GM12878 (cell line): ENCODE results near the gene ARHGAP30. TPM values are rescaled to one million over a fixed set of nuclear protein-coding genes. Genes with fewer than 3 reads are reported as not detected.
A peak's percentile ranks its signal among the peaks of the same experiment; 100 is the strongest.
"Not testable (repeated sequence)": the region's sequence is repeated elsewhere in the genome, so short reads cannot be mapped to it uniquely, and the experiment has no call there.

Experiments used
- ATAC-seq: fragments of 200-7000 bp; cut with Tn5 transposase; 3 replicates; pipeline ENCODE4 v1.9.1; 2020; ENCODE audit warnings: mild to moderate bottlenecking, moderate library complexity
- BruUV-seq: library from RNA; stranded (reverse); fragments of 400-500 nt; replicated peaks from 2 replicates; lab custom pipeline; 2021; lab: Mats Ljungman, UMichigan
- CTCF ChIA-PET: fragments of 300-600 bp; sonication (Branson Sonifier 250); formaldehyde crosslinking; extraction: SDS; loops from one replicate; lab custom pipeline; 2021; ENCODE audit warnings: inconsistent platforms; lab: Yijun Ruan, JAX
- POLR2A ChIA-PET: fragments of 350-600 bp; formaldehyde crosslinking; extraction: SDS; loops from one replicate; lab custom pipeline; 2021; ENCODE audit warnings: inconsistent platforms; lab: Charles Lee
- RAD21 ChIA-PET: fragments of 300-600 bp; sonication (Branson Sonifier 250); formaldehyde crosslinking; loops from one replicate; lab custom pipeline; 2023; ENCODE audit warnings: antibody characterized with exemption; ENCODE audit not compliant: unreplicated experiment; lab: Charles Lee
- SMC1A ChIA-PET: fragments of 300-600 bp; sonication (Branson Sonifier 250); formaldehyde crosslinking; loops from one replicate; lab custom pipeline; 2023; ENCODE audit not compliant: unreplicated experiment, uncharacterized antibody; lab: Charles Lee
- DNase-seq: peaks from one replicate; pipeline ENCODE4 v3.0.0-alpha.2; 2011; ENCODE audit warnings: low read depth, low spot score
- FAIRE-seq: peaks from 3 replicates; lab custom pipeline; 2011; peaks lifted over from hg19 to GRCh38; lab: Jason Lieb, UNC
- H2AFZ ChIP-seq: 2 replicates; pipeline ENCODE4 v1.6.0; 2011; ENCODE audit warnings: low read depth, low read length, control low read depth; ENCODE audit not compliant: control insufficient read depth
- H3K27ac ChIP-seq: 2 replicates; pipeline ENCODE4 v1.5.1; 2011; ENCODE audit warnings: control low read depth; ENCODE audit not compliant: control insufficient read depth, insufficient read depth
- H3K27me3 ChIP-seq, 2 experiments: replicated peaks in 1 of 2; 2 replicates each; pipeline versions ENCODE4 v1.6.0 to v1.6.1; 2011; ENCODE audit warnings: low read length in 1 of 2; ENCODE audit not compliant: control insufficient read depth in 2 of 2, insufficient read depth in 2 of 2
- H3K36me3 ChIP-seq, 2 experiments: 2 replicates each; pipeline ENCODE4 v1.5.1; 2011; ENCODE audit warnings: low read length in 1 of 2; ENCODE audit not compliant: control insufficient read depth in 2 of 2, insufficient read depth in 2 of 2
- H3K4me1 ChIP-seq: 2 replicates; pipeline ENCODE4 v1.6.1; 2011; ENCODE audit warnings: mild to moderate bottlenecking, low read length, moderate library complexity, mixed read lengths; ENCODE audit not compliant: control insufficient read depth, insufficient read depth
- H3K4me2 ChIP-seq: 2 replicates; pipeline ENCODE4 v1.6.0; 2011; ENCODE audit warnings: control low read depth; ENCODE audit not compliant: control insufficient read depth, insufficient read depth
- H3K4me3 ChIP-seq: fragments of 200-600 bp; sonication (generic); 2 replicates; pipeline ENCODE4 v1.5.1; 2016
- H3K79me2 ChIP-seq: 2 replicates; pipeline ENCODE4 v1.6.0; 2011; ENCODE audit warnings: low read length; ENCODE audit not compliant: control insufficient read depth, insufficient read depth
- H3K9ac ChIP-seq: 2 replicates; pipeline ENCODE4 v1.8.0; 2011; ENCODE audit warnings: low read length, control low read depth, mixed read lengths; ENCODE audit not compliant: control insufficient read depth, insufficient read depth
- H3K9me3 ChIP-seq: replicated peaks from 3 replicates; pipeline ENCODE4 v1.5.1; 2011; ENCODE audit warnings: mild to moderate bottlenecking, low read length; ENCODE audit not compliant: control insufficient read depth, insufficient read depth
- H4K20me1 ChIP-seq: 2 replicates; pipeline ENCODE4 v1.6.0; 2011; ENCODE audit not compliant: control insufficient read depth, insufficient read depth
- ATF3 ChIP-seq: IDR thresholded peaks from 2 replicates; pipeline ENCODE4 v1.6.1; 2011; ENCODE audit warnings: low read depth, mild to moderate bottlenecking, low read length, moderate library complexity, borderline replicate concordance; ENCODE audit errors: extremely low read depth
- BCL3 ChIP-seq: IDR thresholded peaks from 2 replicates; pipeline ENCODE4 v1.6.1; 2011; ENCODE audit warnings: borderline replicate concordance, low read depth, mild to moderate bottlenecking, moderate library complexity, low read length; ENCODE audit not compliant: insufficient read depth, poor library complexity, severe bottlenecking
- BHLHE40 ChIP-seq, 2 experiments: fragments of 450-650 bp in 1 of 2; IDR thresholded peaks; 2 replicates each; pipeline ENCODE4 v1.6.1; 2011 to 2017; ENCODE audit warnings: low read depth in 2 of 2, borderline replicate concordance in 1 of 2, improper control_type of control experiment in 1 of 2, low read length in 1 of 2, mild to moderate bottlenecking in 1 of 2
- EED ChIP-seq: sonication (generic); IDR thresholded peaks from 2 replicates; pipeline ENCODE4 v1.6.1; 2016; ENCODE audit warnings: antibody characterized with exemption, low read depth
- FOS ChIP-seq: IDR thresholded peaks from 3 replicates; pipeline ENCODE4 v1.6.1; 2011; ENCODE audit warnings: borderline replicate concordance; ENCODE audit not compliant: insufficient read length; ENCODE audit errors: extremely low read depth
- IKZF2 ChIP-seq, 2 experiments: fragments of 450-650 bp; IDR thresholded peaks; 2 replicates each; pipeline ENCODE4 v1.6.1; 2017; ENCODE audit warnings: mild to moderate bottlenecking in 2 of 2, moderate library complexity in 2 of 2
- PAX5 ChIP-seq: IDR thresholded peaks from 2 replicates; pipeline ENCODE4 v1.6.1; 2011; ENCODE audit warnings: low read depth, low read length, borderline replicate concordance
- SMARCA5 ChIP-seq: fragments of 450-650 bp; IDR thresholded peaks from 2 replicates; pipeline ENCODE4 v1.6.1; 2017; ENCODE audit warnings: mild to moderate bottlenecking
- YBX1 ChIP-seq: fragments of 450-650 bp; IDR thresholded peaks from 2 replicates; pipeline ENCODE4 v1.6.1; 2016; ENCODE audit warnings: antibody characterized with exemption
- ZBED1 ChIP-seq: IDR thresholded peaks from 2 replicates; pipeline ENCODE4 v1.6.1; 2016; ENCODE audit warnings: borderline replicate concordance
- WGBS: methylation state at CpG from one replicate; pipeline ENCODE4 v1.1.6; 2016; ENCODE audit warnings: low lambda C conversion rate; ENCODE audit not compliant: insufficient replicate concordance, insufficient coverage; ENCODE audit errors: missing lambda C conversion rate; 5-methylcytosine and 5-hydroxymethylcytosine counted together
- in situ Hi-C: fragments of 300-500 bp; cut with MboI; formaldehyde crosslinking; loops from 9 replicates; pipeline ENCODE4 v1.14.3; 2018; ENCODE audit warnings: mixed read lengths
- intact Hi-C: fragments of 100-400 bp; cut with micrococcal nuclease; formaldehyde crosslinking; loops from one replicate; pipeline ENCODE4 v1.14.2; 2022; ENCODE audit not compliant: unreplicated experiment
- polyA plus RNA-seq, 11 experiments: library from polyadenylated mRNA; depleted of rRNA in 4 of 11; unstranded in 6 of 11; stranded (reverse) in 5 of 11; fragments of >200 nt; fragmentation: Nextera tagmentation in 4 of 11; fragmentation: Illumina TruSeq in 1 of 11; extraction: Ambion mirVana in 4 of 11; extraction: Trizol in 1 of 11; gene quantifications; 1 replicate in 1 of 11; 2 replicates in 10 of 11; pipeline versions ENCODE4 v1.2.1 to v1.2.3, GENCODE V29; 2011 to 2016; ENCODE audit warnings: inconsistent platforms in 2 of 11, missing spikeins in 2 of 11, low read depth in 1 of 11
- total RNA-seq, 4 experiments: library from RNA; depleted of rRNA in 3 of 4; stranded (reverse); fragments of >200 nt in 3 of 4; fragmentation: Illumina TruSeq in 1 of 4; extraction: Trizol in 1 of 4; gene quantifications; 2 replicates each; pipeline versions ENCODE4 v1.2.1 to v1.2.3, GENCODE V29; 2013 to 2021
- TF ChIP-seq, protein P1 (sequence below): fragments of 150-350 bp; IDR thresholded peaks from 2 replicates; pipeline ENCODE4 v1.6.1; 2016; ENCODE audit warnings: low read depth, low read length

The ARHGAP30 gene
- total and polyA plus RNA-seq, 10 of the 15 experiments (the other 5 are each of a cell fraction or from before 2014, with no cell fraction given), result 12.9 to 143 (median 76.3) TPM

- TF ChIP-seq PAX5, result no peak
- TF ChIP-seq, protein P1, sequence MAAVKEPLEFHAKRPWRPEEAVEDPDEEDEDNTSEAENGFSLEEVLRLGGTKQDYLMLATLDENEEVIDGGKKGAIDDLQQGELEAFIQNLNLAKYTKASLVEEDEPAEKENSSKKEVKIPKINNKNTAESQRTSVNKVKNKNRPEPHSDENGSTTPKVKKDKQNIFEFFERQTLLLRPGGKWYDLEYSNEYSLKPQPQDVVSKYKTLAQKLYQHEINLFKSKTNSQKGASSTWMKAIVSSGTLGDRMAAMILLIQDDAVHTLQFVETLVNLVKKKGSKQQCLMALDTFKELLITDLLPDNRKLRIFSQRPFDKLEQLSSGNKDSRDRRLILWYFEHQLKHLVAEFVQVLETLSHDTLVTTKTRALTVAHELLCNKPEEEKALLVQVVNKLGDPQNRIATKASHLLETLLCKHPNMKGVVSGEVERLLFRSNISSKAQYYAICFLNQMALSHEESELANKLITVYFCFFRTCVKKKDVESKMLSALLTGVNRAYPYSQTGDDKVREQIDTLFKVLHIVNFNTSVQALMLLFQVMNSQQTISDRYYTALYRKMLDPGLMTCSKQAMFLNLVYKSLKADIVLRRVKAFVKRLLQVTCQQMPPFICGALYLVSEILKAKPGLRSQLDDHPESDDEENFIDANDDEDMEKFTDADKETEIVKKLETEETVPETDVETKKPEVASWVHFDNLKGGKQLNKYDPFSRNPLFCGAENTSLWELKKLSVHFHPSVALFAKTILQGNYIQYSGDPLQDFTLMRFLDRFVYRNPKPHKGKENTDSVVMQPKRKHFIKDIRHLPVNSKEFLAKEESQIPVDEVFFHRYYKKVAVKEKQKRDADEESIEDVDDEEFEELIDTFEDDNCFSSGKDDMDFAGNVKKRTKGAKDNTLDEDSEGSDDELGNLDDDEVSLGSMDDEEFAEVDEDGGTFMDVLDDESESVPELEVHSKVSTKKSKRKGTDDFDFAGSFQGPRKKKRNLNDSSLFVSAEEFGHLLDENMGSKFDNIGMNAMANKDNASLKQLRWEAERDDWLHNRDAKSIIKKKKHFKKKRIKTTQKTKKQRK, result no peak
- no peak for TF ChIP-seq ATF3
- TF ChIP-seq BHLHE40 (IDR thresholded peaks at IDR 0.05; ENCODE audit: borderline replicate concordance in 1 of 2, low read depth in 2 of 2, low read length in 1 of 2), result peak in 1 of 2 experiments; percentile 28; a peak in 1 of 4 replicates
- no peak for TF ChIP-seq BCL3
- TF ChIP-seq SMARCA5, result no peak
- TF ChIP-seq ZBED1, result no peak
- TF ChIP-seq FOS, result no peak
- no peak for TF ChIP-seq YBX1
- TF ChIP-seq EED, result no peak
- no peak for TF ChIP-seq IKZF2 (IDR thresholded peaks at IDR 0.05)
These were observed 3.0 kb downstream of the ARHGAP30 start (continued) for GRCh38 chr1:161066694-161067093.

DNA sequence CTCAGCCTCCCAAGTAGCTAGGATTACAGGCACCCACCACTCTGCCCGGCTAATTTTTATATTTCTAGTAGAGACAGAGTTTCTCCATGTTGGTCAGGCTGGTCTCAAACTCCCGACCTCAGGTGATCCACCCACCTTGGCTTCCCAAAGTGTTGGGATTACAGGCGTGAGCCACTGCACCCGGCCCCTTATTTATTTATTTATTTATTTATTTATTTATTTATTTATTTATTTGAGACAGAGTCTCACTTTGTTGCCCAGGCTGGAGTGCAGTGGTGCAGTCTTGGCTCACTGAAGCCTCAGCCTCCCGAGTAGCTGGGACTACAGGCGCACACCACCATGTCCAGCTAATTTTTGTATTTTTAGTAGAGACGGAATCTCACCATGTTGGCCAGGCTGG is 4.0 kb downstream of the ARHGAP30 start:
- POLR2A ChIA-PET, result interaction anchor here (1.4 to 6.8 kb wide), 3 partner anchors 16 to 44 kb away, joined by 3 to 139 read pairs (median 7); partner anchors contain the start of genes F11R and USF1
- 96% methylated on average over 7 of the region's 7 CpGs for WGBS
- H3K9me3 ChIP-seq, DNase-seq, H3K36me3 ChIP-seq, H3K9ac ChIP-seq, H3K27ac ChIP-seq, in situ Hi-C loops, BruUV-seq, H3K27me3 ChIP-seq, H2AFZ ChIP-seq, H3K4me3 ChIP-seq, FAIRE-seq, ATAC-seq, intact Hi-C loops: not testable (repeated sequence)
- RAD21 ChIA-PET, result interaction anchor here (1.0 to 7.1 kb wide), 3 partner anchors 20 to 68 kb away, joined by 3 to 107 read pairs (median 5); partner anchors contain the start of gene USF1
- CTCF ChIA-PET, result interaction anchor here (1.0 to 8.6 kb wide), 4 partner anchors 19 to 69 kb away, joined by 4 to 111 read pairs (median 45); partner anchors contain the start of genes KLHDC9 and TSTD1
- SMC1A ChIA-PET, result interaction anchor here (0.5 to 9.0 kb wide), 3 partner anchors 19 to 31 kb away, joined by 3 to 134 read pairs (median 8); partner anchors contain the start of gene USF1
- H3K79me2 ChIP-seq, result peaks cover 70% of the 10 kb centered on the region
- peaks cover 11% of the 10 kb centered on the region; the same call in 1 of the 2 replicates for H4K20me1 ChIP-seq
- H3K4me2 ChIP-seq, result peak overlapping the region; percentile 71
- peaks cover 24% of the 10 kb centered on the region for H3K4me1 ChIP-seq
